SU-DHL-6 (cell line): ENCODE results near the gene GRM1.

Experiments
- H2AFZ ChIP-seq: fragments of 200-600 bp; sonication (generic); 2 replicates; pipeline ENCODE4 v1.6.1; 2014; ENCODE audit warnings: low read depth, mild to moderate bottlenecking, moderate library complexity, mixed read lengths, antibody characterized with exemption, low read length; ENCODE audit not compliant: severe bottlenecking
- H3F3A ChIP-seq: fragments of 200-600 bp; shearing (Covaris generic); 2 replicates; pipeline ENCODE4 v1.6.0; 2016; ENCODE audit warnings: antibody characterized with exemption, mild to moderate bottlenecking; ENCODE audit not compliant: insufficient read depth
- H3K27ac ChIP-seq: fragments of 200-600 bp; sonication (generic); 2 replicates; pipeline ENCODE4 v1.5.1; 2016; ENCODE audit warnings: low read depth, mild to moderate bottlenecking, low read length, moderate library complexity, mixed read lengths
- H3K27me3 ChIP-seq: fragments of 200-600 bp; sonication (generic), shearing (Covaris generic); 2 replicates; pipeline ENCODE4 v1.6.0; 2014; ENCODE audit warnings: mild to moderate bottlenecking, low read length
- H3K36me3 ChIP-seq: fragments of 200-600 bp; sonication (generic); 2 replicates; pipeline ENCODE4 v1.6.1; 2014; ENCODE audit warnings: mild to moderate bottlenecking, low read length, mixed read lengths
- H3K4me2 ChIP-seq: fragments of 300-600, 200-600 bp; shearing (Covaris generic), sonication (generic); 2 replicates; pipeline ENCODE4 v1.6.0; 2014; ENCODE audit warnings: low read length, low read depth, mild to moderate bottlenecking; ENCODE audit not compliant: poor library complexity, severe bottlenecking
- H3K4me3 ChIP-seq: fragments of 200-600 bp; sonication (generic); 2 replicates; pipeline ENCODE4 v1.5.1; 2014; ENCODE audit warnings: antibody characterized with exemption, low read length, mild to moderate bottlenecking, mixed read lengths; ENCODE audit not compliant: insufficient read depth, poor library complexity, severe bottlenecking
- H3K79me2 ChIP-seq: fragments of 200-600 bp; sonication (generic); 2 replicates; pipeline ENCODE4 v1.6.1; 2014; ENCODE audit warnings: mild to moderate bottlenecking, low read length, moderate library complexity; ENCODE audit not compliant: insufficient read depth
- H3K9ac ChIP-seq: fragments of 200-600 bp; sonication (generic); 2 replicates; pipeline ENCODE4 v1.7.0; 2014; ENCODE audit warnings: mild to moderate bottlenecking, low read length
- H3K9me2 ChIP-seq: fragments of 200-600 bp; sonication (generic); replicated peaks from 2 replicates; pipeline ENCODE4 v1.6.1; 2014; ENCODE audit warnings: low read length; ENCODE audit not compliant: insufficient read depth
- H3K9me3 ChIP-seq: fragments of 200-600 bp; sonication (generic); 2 replicates; pipeline ENCODE4 v1.6.1; 2014; ENCODE audit warnings: low read length, mixed read lengths; ENCODE audit not compliant: insufficient read depth
- H4K20me1 ChIP-seq: fragments of 200-600 bp; sonication (generic); 2 replicates; pipeline ENCODE4 v1.6.1; 2014; ENCODE audit warnings: low read depth, mild to moderate bottlenecking, antibody characterized with exemption, low read length, moderate library complexity, mixed read lengths
- CTCF ChIP-seq: fragments of 200-600 bp; sonication (generic); IDR thresholded peaks from one replicate; pipeline ENCODE4 v1.5.1; 2017; ENCODE audit warnings: antibody characterized with exemption, mild to moderate bottlenecking, low read length, moderate library complexity; ENCODE audit not compliant: insufficient read depth, poor library complexity, severe bottlenecking
- EZH2phosphoT487 ChIP-seq: fragments of 200-600 bp; sonication (generic), shearing (Covaris generic); conservative IDR thresholded peaks from 2 replicates; pipeline ENCODE4 v1.6.1; 2018; ENCODE audit warnings: mild to moderate bottlenecking, antibody characterized with exemption, low read length, moderate library complexity, mixed read lengths

Gene GRM1

GRCh38 chr6:146071781-146072180 is 42.9 kb downstream of the GRM1 start:
- no peaks in the 10 kb centered on the region for H3K27me3 ChIP-seq
- no peak overlapping the region for H3K4me2 ChIP-seq
- no peak overlapping the region for H3K27ac ChIP-seq
- no peak for TF ChIP-seq EZH2phosphoT487
- TF ChIP-seq CTCF: no peak
- H3K4me3 ChIP-seq: no peak overlapping the region
- no peak overlapping the region for H3K9ac ChIP-seq
- no peaks in the 10 kb centered on the region for H3F3A ChIP-seq
- H3K9me3 ChIP-seq: no peaks in the 10 kb centered on the region
- H3K36me3 ChIP-seq: no peaks in the 10 kb centered on the region
- no peaks in the 10 kb centered on the region for H3K79me2 ChIP-seq
- H2AFZ ChIP-seq: no peak overlapping the region
- H3K9me2 ChIP-seq: no peaks in the 10 kb centered on the region
- no peaks in the 10 kb centered on the region for H4K20me1 ChIP-seq

DNA sequence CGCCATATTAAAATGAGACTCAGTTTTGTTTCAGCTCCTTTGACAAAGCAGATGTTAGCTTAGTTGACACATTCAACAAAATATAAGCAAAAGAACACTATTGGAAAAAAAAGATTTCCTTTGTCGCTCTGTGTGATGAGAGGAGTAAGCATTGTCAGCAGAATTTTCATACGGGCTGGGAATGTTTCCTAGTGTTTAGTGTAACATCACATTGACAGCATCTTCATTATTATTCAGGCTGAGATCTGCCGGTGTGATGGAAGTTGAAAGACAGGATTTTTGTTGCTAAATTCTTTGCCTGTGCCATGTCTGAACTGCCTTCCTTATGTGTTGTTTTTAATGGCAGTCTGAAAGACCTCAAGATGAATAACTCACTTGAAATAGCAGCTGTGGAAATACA is 49.1 kb downstream of the GRM1 start:
- H3K27me3 ChIP-seq: no peaks in the 10 kb centered on the region
- no peaks in the 10 kb centered on the region for H3K36me3 ChIP-seq
- H3K4me3 ChIP-seq: no peak overlapping the region
- no peaks in the 10 kb centered on the region for H4K20me1 ChIP-seq
- H3K4me2 ChIP-seq: no peak overlapping the region
- H3K9ac ChIP-seq: no peak overlapping the region
- no peak overlapping the region for H3K27ac ChIP-seq
- H3F3A ChIP-seq: no peaks in the 10 kb centered on the region
- TF ChIP-seq EZH2phosphoT487 (no peak), CTCF (no peak)
- no peaks in the 10 kb centered on the region for H3K9me2 ChIP-seq
- no peak overlapping the region for H2AFZ ChIP-seq
- no peaks in the 10 kb centered on the region for H3K9me3 ChIP-seq
- H3K79me2 ChIP-seq: no peaks in the 10 kb centered on the region

DNA sequence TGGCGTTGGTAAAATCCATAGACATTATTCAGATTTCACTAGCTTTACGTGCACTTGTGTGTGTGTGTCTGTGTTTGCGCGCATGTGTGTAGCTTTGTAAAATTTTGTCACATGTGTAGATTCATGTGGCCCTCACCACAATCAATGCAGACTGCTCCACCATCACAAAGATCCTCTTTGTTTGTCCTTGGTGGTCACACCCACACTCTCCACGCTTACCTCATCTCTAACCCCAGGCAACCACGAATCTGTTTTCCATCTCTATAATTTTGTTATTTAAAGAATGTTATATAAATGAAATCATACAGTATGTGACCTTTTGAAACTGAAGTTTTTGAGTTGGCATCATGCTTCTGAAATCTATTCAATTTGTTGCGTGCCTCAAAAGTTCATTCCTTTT is 58.5 kb downstream of the GRM1 start:
- no peaks in the 10 kb centered on the region for H3K9me2 ChIP-seq
- H4K20me1 ChIP-seq: no peaks in the 10 kb centered on the region
- H3K9me3 ChIP-seq: no peaks in the 10 kb centered on the region
- H3K4me3 ChIP-seq: no peak overlapping the region
- no peak overlapping the region for H3K27ac ChIP-seq
- H3K27me3 ChIP-seq: no peaks in the 10 kb centered on the region
- H3K9ac ChIP-seq: no peak overlapping the region
- no peaks in the 10 kb centered on the region for H3K36me3 ChIP-seq
- no peaks in the 10 kb centered on the region for H3K79me2 ChIP-seq
- no peak for TF ChIP-seq CTCF
- no peak for TF ChIP-seq EZH2phosphoT487
- H2AFZ ChIP-seq: no peak overlapping the region
- H3K4me2 ChIP-seq: no peak overlapping the region
- H3F3A ChIP-seq: no peaks in the 10 kb centered on the region

DNA sequence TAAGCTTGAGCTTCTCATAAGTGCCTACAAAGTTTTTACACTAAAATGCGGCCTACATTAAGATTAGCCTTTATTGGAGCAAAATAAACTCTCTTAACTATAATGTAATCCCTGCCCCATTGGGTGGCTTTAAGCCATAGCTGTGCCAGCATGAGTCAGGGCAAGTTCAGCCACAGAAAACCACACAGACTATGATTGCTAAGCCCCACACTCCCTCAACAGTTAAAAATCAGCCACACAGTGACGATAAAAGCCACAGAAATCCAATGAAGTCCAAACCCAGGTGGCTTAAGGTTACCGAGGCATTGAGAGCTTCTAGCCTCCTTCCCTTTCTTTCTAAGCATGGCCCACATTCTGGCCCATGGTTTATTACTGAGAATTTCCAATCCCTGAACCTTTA is 61.6 kb downstream of the GRM1 start:
- H3K9me3 ChIP-seq: no peaks in the 10 kb centered on the region
- no peaks in the 10 kb centered on the region for H4K20me1 ChIP-seq
- no peaks in the 10 kb centered on the region for H3K36me3 ChIP-seq
- no peaks in the 10 kb centered on the region for H3K9me2 ChIP-seq
- H3K79me2 ChIP-seq: no peaks in the 10 kb centered on the region
- no peak overlapping the region for H3K27ac ChIP-seq
- H3F3A ChIP-seq: no peaks in the 10 kb centered on the region
- no peaks in the 10 kb centered on the region for H3K27me3 ChIP-seq
- no peak overlapping the region for H3K4me2 ChIP-seq
- H2AFZ ChIP-seq: no peak overlapping the region
- H3K9ac ChIP-seq: no peak overlapping the region
- no peak overlapping the region for H3K4me3 ChIP-seq
- TF ChIP-seq EZH2phosphoT487: no peak
- no peak for TF ChIP-seq CTCF
